HG03342 (cell line): ENCODE results near the gene AGMO.

Experiments used
- ATAC-seq: cut with Tn5 transposase; IDR thresholded peaks from one replicate; pipeline ENCODE4 v1.9.1; 2021; ENCODE audit warnings: mild to moderate bottlenecking, moderate library complexity; ENCODE audit not compliant: unreplicated experiment

Gene AGMO

DNA sequence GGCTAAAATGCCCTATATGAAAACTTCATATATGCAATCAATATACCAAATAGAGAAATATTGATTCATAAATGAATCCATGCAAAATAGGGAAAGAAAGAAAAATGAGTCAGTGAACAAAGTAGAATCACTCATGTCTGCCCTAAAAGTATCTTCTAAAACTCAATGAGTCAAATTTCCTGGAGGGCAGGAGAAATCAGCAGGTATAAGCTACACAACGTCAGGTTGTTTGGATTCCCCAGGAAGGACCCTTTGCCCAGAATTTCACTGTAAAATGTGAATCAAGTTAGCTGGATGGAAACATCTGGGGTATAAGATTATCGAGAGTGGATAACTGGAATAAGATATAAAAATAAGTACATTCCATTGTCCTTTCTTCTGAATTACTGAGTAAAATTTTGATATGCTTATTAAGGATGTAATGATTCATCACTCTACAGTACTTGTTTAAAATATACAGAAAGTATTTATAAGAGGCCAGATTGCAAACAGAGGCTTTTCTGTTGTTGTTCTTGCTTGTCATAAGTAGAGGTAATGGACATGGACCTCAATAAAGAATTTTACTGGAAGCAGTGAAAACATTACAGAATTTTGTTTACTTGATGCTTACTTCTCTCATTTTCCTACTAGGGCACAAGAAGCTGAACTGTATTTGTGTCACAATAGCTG, 99.0 kb downstream of the AGMO start:
- ATAC-seq = no peak

DNA sequence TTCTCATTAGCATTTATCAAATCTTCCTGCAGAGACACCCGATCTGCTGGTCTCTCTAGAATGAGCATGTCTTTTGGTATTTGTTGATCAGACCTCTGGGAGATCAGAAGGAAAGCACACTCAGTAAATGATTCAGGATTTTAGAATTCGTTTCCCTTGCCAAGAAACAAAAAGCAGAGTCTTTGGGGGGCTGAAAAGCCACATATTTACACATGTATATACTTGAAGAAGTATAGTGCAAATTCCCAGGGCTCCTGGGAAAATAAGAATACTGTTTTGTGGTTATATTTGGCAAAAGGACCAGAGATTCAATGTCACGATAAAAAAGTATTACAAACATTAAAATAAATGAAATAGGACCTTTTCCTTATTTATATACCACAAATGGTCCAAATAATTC, 100.2 kb downstream of the AGMO start:
- no peak for ATAC-seq

DNA sequence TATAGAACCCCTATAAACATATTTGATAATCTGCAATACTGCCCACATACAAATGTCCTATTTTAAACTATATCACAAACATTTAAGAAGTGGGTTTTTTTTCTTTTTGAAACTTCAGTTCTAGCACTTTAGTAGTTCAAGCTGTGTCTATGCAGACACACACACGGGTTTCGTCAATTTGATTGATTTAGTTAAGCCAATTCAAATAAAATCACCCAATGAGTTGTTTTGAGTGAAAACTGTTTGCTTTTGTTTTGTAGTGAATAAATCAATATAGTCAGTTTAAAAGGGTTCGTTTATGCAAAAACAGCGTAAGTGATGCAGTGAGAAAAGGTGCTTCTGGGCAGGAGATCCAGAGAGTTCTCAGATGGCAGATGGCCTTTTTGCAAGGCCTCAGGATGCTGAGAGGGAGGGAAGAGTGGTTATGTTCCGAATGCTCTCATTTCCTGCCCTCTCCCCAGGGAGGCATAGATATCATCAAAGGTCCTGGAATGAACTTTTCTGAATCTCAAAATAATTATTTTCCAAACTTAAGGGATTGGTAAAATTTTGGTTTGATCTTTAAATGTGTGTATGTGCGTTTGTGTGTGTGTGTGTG, 102.7 kb downstream of the AGMO start:
- ATAC-seq = no peak

DNA sequence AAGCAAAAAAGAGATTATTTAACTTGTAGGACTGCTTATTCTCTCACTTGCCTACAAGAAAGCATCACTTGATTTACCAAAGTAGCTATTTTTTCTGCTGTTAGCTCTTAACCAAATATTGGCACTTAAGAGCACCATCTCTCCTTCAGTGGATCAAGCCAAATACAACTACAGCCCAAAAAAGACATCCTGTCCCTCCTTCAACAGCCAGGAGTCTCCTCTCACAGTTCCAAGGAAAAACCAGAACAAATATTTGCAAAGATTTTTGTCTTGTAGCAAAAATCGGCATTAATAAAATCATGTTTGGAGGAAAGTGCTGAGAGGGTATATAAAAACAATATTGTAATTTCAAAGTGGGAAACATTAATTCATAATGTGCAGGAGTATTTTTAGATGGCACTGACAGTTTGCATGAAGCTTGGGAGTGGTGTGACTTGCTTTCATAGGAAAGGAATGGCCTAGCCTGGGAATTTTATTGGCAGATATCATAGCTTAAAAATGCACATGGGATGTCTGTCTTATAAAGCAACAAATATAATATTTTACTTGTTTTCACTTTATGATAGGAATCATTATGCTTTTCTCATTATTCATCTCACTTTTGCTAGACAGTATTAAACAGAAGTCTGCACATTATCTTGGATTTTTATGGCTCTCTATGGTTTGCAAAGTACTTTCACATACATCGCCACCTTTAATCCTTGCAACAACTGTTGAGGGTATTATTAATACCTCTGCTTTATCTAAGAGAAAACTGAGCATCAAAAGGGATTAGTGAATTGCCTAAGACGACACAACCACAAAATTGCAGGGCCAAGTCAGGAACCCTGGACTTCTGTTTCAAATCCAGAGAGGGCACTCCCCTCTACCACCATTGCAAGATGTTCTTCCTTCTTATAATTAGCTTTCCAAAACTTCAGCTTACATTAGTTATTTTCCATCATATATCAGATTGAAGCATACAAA, 103.5 kb downstream of the AGMO start:
- ATAC-seq = no peak

DNA sequence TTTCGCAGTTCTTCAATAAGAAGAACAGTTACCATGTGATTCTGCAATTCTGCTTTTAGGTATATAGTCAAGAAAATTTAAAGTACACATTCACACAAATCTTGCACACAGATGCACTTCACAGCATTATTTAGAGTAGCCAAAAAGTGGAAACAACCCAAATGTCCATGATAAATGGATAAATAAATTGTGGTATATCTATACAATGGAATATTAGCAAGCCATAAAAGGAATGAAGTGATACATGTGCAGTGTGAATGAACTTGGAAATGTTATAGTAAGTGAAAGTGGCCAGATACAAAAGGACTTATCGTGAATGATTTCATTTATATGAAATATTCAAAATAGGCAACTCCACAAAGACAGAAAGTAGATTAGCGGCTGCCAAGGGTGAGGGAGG, 109.1 kb downstream of the AGMO start:
- no peak for ATAC-seq

DNA sequence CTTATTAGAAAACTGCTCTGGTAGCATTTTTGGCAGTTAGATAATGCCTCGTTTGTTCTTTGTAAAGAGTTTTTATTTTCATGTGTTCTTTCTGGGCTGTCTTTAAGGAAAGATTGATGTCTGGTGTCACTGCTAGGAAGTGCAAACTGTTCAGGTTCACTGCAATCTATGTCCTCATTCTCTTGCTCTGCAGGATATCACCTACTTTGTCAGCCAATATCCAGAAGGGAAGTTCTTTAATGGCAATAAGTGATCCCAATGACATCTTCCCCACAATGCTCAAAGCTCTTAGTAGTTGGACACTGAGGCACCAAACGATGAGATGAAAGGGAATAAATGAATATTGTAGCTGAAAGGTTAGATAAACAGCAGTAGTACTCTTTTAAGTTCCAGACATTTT, 115.1 kb downstream of the AGMO start:
- ATAC-seq = no peak

DNA sequence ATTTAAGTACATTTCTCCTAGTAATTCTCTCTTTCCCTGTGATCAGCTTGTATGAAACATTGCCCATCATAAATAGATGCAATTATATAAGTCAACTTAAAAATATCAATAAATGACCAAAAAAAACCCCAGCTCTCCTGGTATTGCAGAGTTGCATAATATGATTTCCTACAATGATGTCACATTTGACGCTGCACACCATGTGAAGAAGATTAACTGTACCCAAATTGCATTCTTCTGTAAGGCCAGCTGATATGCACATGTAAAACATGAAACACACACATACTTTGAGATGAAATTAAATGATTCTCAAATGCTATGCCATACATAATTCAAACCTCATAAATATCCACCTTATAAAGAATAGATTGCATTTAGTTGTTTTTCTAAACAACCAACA, 115.5 kb downstream of the AGMO start:
- no peak for ATAC-seq

DNA sequence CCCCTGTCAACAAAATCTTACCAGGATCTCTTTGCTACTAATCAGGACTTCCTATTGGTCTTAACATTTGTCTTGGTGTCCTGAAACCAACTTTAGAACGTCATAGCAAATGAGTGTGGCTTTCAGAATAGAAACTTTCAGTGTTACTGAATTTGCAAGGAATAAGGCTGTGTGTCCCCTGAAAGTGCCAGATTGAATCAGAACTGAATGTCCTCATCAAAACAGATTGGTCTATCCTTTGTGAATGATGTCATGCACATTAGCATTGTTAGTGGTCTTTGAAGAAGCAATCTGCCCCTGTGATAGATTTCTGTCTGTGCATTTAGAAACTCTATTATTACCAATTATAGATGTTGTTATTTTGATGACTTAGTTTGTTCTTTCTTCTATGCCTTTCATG, 119.9 kb downstream of the AGMO start:
- no peak for ATAC-seq

DNA sequence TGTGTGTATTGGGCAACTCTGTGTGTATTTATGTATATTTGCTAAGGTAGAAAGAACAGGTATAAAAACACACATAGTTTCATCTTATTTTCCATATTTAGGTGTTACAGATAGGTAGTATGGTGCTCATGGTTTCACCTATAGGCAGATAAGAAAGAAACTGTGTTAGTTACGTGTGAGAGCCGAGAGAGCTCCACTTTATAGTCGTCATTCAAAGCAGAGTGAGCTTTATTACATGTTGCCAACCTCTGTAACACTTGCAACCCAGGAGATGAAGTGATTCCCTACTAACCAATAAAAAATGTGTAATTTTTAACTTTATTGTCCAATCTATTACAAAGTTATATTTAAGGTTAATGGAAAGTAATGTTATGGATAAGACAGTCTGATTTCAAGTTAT, 121.3 kb downstream of the AGMO start:
- ATAC-seq = no peak

DNA sequence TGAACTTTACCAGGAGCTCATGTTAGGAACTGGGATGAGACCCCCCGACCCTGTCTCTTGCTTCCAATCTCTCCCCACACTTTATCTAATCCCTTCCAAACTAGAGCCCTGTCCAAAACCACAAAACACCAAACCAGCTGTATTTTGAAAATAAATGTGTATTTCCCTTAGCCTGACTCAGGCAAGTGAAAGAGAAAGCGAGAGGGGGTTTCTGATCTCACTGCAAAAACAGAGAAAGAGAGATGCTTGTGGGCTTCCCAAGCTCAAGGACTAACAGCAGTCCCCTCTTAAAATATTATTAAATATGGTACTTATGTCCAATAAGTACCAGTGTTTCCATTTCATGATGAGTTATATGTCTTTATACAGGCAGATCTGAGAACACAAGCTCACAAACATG, 122.0 kb downstream of the AGMO start:
- no peak for ATAC-seq

DNA sequence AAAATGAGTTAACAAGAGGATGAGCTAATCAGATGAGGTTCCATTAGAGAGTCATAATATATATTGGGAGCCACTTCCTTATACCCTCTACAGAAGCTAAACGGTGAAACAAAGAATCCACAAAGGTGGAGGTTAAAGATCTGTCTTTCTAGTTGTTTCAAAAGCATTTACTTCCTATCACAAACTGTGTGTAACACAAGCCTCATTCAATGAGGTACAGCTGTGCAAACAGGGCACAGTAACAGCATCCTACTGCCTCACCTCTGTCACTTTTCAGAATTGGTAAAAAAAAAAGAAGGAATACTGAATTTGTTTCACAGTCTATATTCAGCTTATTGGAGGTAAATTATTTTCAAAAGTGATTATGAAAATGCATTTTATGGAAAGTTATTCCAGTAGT, 128.7 kb downstream of the AGMO start:
- no peak for ATAC-seq

DNA sequence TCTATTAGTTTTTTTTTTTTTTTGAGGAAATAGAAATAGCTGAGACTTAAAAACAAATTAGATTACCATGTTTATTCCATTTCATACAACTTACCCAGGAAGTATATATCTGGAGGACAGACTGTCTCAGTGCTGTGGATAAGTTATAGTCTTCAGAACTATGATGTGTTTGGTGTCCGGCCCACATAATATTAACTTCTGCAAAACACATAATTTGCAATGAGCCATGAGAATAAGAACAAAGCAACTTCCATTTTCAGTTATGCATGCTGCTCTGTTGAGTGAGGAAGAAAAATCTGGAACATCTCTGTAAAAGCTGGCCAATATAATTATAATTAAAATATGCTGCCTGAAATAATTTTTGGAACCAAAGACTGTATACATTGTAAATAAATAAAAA, 130.9 kb downstream of the AGMO start:
- ATAC-seq = no peak

DNA sequence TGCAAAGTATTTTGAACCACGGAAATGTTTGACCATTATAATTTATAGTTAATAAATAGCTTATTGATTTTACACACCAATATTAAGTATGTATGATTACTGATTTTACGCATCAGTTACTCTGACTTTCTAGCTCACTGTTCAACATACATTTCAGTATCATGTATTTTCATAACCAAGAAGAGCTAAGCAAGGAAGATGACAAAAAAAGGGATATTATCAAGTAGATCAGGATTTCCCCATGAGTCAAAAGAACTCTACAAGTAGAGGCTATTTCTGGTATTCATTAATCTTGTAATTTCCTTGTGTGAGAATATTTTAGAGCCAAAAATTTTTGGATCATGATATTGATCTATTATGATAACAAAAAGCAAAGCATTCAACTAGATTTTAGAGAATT, 131.6 kb downstream of the AGMO start:
- no peak for ATAC-seq

DNA sequence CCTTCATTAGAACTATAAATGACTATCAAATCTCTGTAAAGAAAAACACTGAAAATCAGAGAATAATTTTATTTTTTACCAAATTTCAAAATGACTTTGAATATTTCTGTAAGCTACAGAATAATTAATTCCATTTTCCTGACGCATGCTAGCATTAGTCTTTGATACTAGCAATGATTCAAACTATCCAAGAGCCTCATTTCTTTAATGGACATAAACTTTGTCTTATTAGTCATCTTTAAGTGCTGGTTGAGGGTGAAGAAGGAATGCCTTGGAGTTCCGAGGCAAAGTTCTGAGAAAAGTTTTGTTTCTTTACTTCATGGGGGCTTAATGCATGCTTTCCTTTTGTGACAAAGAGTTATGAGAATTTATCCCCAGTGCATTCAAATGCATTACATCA, 137.3 kb downstream of the AGMO start:
- no peak for ATAC-seq

DNA sequence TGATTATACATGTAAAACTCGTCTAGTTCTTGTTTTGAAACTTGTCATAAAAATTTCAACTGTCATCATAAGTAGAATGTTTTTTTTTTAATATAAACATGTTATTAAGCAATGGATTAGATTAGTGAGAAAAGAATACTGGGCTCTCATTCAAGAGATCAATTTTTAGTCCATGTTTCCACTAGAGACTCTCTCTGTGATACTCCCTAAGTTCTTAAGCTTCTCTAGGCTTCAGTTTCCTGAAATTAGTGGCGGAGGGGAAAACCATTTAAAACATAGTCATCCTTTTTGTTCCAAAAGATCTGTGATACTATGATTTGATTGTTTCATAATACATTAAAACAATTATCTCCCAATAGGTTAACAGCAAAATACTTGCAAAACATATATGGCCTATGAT, 142.2 kb downstream of the AGMO start:
- no peak for ATAC-seq

DNA sequence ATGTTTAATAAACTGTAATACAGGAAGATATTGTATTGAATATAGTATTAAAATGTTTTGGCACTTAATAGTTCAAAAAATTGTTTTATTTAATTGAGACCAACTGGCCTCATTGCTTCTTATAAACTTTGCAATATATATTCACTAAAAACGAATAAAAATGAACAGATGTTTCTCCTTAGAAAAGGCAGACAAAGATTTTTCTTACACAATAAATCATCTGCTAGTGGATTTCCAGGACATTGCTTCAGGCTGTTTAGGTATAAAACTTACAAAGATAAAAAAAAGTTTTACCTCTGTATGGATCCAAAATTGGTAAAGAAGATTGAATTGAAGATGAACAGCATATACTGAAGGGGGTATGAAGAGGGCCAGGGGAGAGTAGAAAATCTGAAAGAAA, 143.6 kb downstream of the AGMO start:
- no peak for ATAC-seq

DNA sequence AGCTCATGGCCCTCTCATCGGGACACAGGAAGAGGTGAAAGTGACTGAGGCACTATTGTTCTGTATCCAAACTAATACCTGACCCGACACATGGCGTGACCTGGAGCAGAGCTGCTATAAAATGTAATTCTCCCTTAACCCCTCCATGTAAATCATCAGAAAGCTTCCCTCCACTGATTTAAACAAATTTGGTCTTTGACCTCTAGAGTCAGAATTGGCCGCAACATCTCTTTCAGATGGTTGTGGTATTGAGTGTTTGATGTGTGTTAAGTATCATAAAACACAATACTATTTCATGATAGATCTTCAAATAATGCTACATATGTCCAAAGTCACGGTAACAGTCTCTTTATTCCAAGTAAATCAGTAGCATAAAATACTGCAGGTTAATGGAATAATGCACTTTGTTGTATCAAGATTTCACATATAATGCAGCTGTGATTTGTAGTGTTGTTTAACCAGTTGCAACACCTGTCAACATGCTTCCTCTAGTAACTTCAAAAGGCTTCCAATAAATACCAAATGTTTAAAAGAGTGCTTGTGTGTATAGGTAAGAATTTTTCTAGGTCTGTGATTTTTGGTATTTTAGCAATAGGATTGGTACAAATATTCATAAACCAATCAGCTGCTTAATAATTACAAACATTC, 144.3 kb downstream of the AGMO start:
- ATAC-seq = no peak

DNA sequence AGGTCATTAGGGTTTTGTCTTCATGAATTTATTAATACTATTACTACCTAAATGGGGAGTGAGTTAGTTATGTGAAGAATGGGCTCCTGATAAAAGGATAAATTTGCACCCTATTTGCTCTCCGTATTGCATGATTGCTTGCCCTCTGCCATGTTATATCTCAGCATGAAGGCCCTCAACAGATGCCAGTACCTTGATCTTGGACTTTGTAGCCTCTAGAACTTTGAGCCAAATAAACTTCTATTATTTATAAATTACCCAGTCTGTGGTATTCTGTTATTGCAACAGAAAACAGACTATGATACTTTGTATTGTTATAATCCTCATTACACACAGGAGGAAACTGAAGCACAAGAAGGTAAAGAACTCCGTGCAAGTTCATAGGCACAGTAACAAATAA, 150.8 kb downstream of the AGMO start:
- no peak for ATAC-seq

DNA sequence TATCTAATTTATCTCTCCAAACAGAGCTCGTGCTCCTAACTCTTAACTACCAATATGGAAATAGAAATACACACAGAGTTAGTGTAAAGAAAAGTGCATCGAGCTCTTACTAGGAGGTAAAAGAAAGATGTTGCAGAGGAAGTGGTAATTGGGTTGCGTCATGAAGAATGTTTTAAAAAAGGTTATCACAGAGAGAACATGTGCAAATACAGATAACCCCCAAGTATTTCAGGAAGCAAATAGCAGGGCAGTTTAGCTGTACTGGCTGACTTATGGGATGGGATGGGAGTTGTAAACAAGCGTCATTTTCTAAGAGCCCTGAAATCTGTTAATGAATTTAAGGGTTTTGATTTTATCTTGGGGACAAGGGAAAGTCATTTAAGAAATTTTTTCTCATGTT, 153.9 kb downstream of the AGMO start:
- ATAC-seq = no peak

DNA sequence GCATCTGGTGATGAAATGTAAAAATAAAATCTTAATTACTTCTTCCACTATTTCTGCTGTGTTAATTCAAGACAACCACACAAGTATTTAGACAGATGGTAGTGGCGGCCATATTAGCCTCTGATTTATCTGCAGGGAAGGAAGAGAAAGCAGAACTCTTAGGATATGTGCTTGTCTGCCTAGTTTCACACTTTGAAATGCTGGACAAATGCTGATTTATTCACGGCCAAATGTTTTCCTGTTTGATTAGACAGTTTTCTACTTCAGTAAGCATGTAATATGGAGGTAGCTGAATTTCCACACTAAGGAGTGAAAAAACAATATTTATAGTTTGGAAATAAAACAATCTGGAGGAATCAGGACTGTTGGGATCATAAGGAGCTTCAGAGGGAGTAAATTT, 158.1 kb downstream of the AGMO start:
- no peak for ATAC-seq

DNA sequence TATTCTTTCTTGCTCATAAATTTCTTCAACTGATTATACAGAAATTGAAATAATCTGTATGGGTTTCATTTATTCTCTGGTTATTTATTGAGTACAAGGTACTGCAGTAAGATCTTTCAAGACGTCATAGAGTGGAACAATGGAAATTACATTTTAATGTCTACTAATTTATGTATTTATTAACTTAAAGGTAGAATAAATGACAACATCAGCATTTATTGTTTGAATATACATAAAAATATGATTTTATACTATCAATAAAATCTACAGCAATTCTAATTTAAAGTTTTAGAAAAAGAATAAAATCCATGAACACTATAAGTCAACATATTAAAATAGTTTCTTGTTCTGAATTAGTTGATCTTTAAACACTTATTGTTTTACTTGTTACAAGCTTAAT, 158.5 kb downstream of the AGMO start:
- ATAC-seq = no peak
